ENCODE data around the gene XRCC5.

The XRCC5 gene

DNA sequence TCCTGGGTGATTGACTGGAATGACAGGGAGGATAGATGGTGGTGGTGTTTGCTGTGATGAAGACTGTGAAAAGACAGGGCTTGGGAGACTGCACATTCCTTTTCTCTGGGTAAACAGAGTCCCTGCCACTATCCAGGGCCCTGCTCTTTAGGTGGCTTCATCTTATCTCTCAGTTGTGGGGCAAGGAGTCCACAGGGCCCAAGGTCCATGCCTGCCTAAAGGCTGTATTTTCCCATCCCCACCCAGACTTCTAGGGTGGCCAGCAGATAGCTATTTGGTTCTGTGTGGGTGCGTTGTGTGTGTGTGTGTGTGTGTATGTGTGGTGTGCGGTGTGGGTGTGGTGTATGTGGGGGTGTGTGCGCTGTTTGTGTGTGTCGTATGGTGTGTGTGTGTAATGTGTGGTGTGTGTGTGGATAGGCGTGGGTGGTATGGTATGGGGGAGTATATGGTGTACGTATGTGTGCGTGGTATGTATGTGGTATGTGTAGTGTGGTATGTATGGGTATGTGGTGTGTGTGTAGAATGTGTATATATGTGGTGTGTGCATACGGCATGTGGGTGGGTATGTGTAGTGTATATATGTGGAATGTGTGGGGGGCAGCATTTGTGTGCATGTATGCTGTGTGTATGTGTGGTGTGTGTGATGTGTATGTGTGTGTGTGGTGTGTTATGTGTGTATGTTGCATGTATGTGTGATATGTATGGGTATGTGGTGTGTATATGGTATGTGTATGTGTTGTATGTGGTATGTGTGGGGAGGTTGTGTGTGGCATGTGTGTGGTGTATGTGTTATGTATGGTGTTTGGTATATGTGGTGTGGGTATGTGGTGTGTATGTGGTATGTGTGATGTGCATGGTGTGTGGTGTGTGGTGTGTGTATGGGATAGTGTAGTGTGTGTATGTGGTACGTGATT lies 10.5 kb upstream of the XRCC5 start:
- H2AFZ ChIP-seq (ENCODE audit: insufficient read depth, low read length, poor library complexity): no peak overlapping the region
- H2AK5ac ChIP-seq (ENCODE audit: low read length): no peak overlapping the region
- no peak overlapping the region for H3K4me2 ChIP-seq (ENCODE audit: low read length)
- no peak overlapping the region for H3K4ac ChIP-seq (ENCODE audit: low read depth, low read length)
- H4K8ac ChIP-seq (ENCODE audit: low read depth, low read length): no peak overlapping the region
- no peak overlapping the region for H4K12ac ChIP-seq (ENCODE audit: low read depth, low read length)
- no peaks in the 10 kb centered on the region for H3K27me3 ChIP-seq (ENCODE audit: insufficient read depth, low read length)
- H3K14ac ChIP-seq (ENCODE audit: low read length): no peak overlapping the region
- DNase-seq: no peak
- no peak overlapping the region for H2BK5ac ChIP-seq (ENCODE audit: low read depth, low read length, poor library complexity)
- H3K27ac ChIP-seq (ENCODE audit: low read depth, low read length): no peak overlapping the region
- H3K9ac ChIP-seq (ENCODE audit: low read length): no peak overlapping the region
- no peak overlapping the region for H2BK120ac ChIP-seq (ENCODE audit: insufficient read depth, low read length, poor library complexity)
- no peaks in the 10 kb centered on the region for H3K79me2 ChIP-seq (ENCODE audit: control insufficient read depth, insufficient read depth, low read length, poor library complexity)
- H2BK12ac ChIP-seq (ENCODE audit: low read length): no peak overlapping the region
- H3K36me3 ChIP-seq (ENCODE audit: control insufficient read depth in 1 of 2, insufficient read depth in 2 of 2, low read length in 2 of 2): no peaks in the 10 kb centered on the region
- H3K4me1 ChIP-seq (ENCODE audit: control insufficient read depth in 1 of 2, insufficient read depth in 2 of 2, low read length in 2 of 2): no peaks in the 10 kb centered on the region
- no peak overlapping the region for H4K91ac ChIP-seq (ENCODE audit: low read depth, low read length)
- H3K79me1 ChIP-seq (ENCODE audit: low read length): no peaks in the 10 kb centered on the region
- H3K23ac ChIP-seq (ENCODE audit: low read length): peak overlapping the region; percentile 55
- peak overlapping the region; percentile 54 for H3K4me3 ChIP-seq (ENCODE audit: low read depth, low read length)
- H3K9me3 ChIP-seq (ENCODE audit: insufficient read depth, low read depth, low read length): peaks cover 2% of the 10 kb centered on the region
- WGBS (ENCODE audit: extremely low coverage, insufficient coverage, insufficient read length): 100% methylated on average over 8 of the region's 9 CpGs
- H3K18ac ChIP-seq (ENCODE audit: low read length): no peak overlapping the region

DNA sequence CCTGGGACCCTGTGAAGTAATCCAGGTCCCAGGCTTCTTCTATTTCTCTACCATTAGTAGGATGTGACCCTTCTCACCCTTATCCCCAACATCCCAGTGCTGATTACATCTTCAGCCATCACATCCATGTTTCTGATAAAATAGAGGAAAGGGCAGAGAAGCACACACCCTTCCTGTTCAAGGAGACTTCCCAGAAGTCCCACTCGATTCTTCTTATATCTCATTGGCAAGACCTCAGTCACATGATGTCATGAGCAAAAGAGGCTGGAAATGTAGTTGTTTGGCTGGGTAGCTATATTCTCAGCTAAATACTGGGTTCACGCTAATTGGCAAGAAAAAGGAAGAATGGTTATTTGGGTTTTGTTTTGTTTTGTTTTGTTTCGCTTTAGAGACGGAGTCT lies 8.0 kb upstream of the XRCC5 start:
- Histone ChIP-seq H2BK120ac (ENCODE audit: insufficient read depth, low read length, poor library complexity) (no peak overlapping the region), H3K79me1 (ENCODE audit: low read length) (no peaks in the 10 kb centered on the region), H3K4ac (ENCODE audit: low read depth, low read length) (no peak overlapping the region), H3K27me3 (ENCODE audit: insufficient read depth, low read length) (no peaks in the 10 kb centered on the region), H4K12ac (ENCODE audit: low read depth, low read length) (no peak overlapping the region), H3K4me2 (ENCODE audit: low read length) (no peak overlapping the region), H4K8ac (ENCODE audit: low read depth, low read length) (no peak overlapping the region), H2AK5ac (ENCODE audit: low read length) (no peak overlapping the region), H3K9ac (ENCODE audit: low read length) (no peak overlapping the region), H3K79me2 (ENCODE audit: control insufficient read depth, insufficient read depth, low read length, poor library complexity) (no peaks in the 10 kb centered on the region), H3K4me1 (ENCODE audit: control insufficient read depth in 1 of 2, insufficient read depth in 2 of 2, low read length in 2 of 2) (no peaks in the 10 kb centered on the region), H4K91ac (ENCODE audit: low read depth, low read length) (no peak overlapping the region), H3K23ac (ENCODE audit: low read length) (no peak overlapping the region), H3K27ac (ENCODE audit: low read depth, low read length) (no peak overlapping the region), H3K14ac (ENCODE audit: low read length) (no peak overlapping the region), H3K18ac (ENCODE audit: low read length) (no peak overlapping the region), H2BK5ac (ENCODE audit: low read depth, low read length, poor library complexity) (no peak overlapping the region), H2AFZ (ENCODE audit: insufficient read depth, low read length, poor library complexity) (no peak overlapping the region), H2BK12ac (ENCODE audit: low read length) (no peak overlapping the region), H3K36me3 (ENCODE audit: control insufficient read depth in 1 of 2, insufficient read depth in 2 of 2, low read length in 2 of 2) (no peaks in the 10 kb centered on the region), H3K9me3 (ENCODE audit: insufficient read depth, low read depth, low read length) (peaks cover 2% of the 10 kb centered on the region), H3K4me3 (ENCODE audit: low read depth, low read length) (no peak overlapping the region)
- no peak for DNase-seq
- WGBS (ENCODE audit: extremely low coverage, insufficient coverage, insufficient read length): no CpG with 5 or more reads among the region's 4 CpGs

DNA sequence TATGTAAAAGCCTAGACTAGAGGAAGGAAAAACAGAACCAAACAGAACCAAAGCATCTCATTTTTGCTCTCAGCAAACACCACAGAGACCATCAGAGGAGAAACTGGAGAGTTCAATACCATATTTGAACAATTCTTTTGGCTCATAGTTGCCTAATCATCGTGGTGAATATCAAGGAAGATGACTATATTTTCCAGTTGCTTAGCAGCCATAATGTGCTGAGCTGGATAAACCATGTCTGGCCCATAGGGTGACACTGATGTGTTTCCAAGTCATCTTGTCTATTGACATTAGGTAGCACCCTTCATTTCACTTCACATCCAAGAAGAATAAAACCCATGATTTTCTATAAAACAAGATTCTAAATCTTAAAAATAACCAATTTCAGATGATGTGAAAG lies 5.9 kb upstream of the XRCC5 start:
- no peak overlapping the region for H3K14ac ChIP-seq (ENCODE audit: low read length)
- no peak overlapping the region for H4K91ac ChIP-seq (ENCODE audit: low read depth, low read length)
- no peak overlapping the region for H2AFZ ChIP-seq (ENCODE audit: insufficient read depth, low read length, poor library complexity)
- no peak overlapping the region for H2BK5ac ChIP-seq (ENCODE audit: low read depth, low read length, poor library complexity)
- no peak overlapping the region for H3K4ac ChIP-seq (ENCODE audit: low read depth, low read length)
- H4K12ac ChIP-seq (ENCODE audit: low read depth, low read length): no peak overlapping the region
- no peak overlapping the region for H3K9ac ChIP-seq (ENCODE audit: low read length)
- H2BK12ac ChIP-seq (ENCODE audit: low read length): no peak overlapping the region
- no peak overlapping the region for H3K4me2 ChIP-seq (ENCODE audit: low read length)
- no peak overlapping the region for H3K4me3 ChIP-seq (ENCODE audit: low read depth, low read length)
- H4K8ac ChIP-seq (ENCODE audit: low read depth, low read length): no peak overlapping the region
- no peak overlapping the region for H2BK120ac ChIP-seq (ENCODE audit: insufficient read depth, low read length, poor library complexity)
- H3K27me3 ChIP-seq (ENCODE audit: insufficient read depth, low read length): no peaks in the 10 kb centered on the region
- no peaks in the 10 kb centered on the region for H3K79me2 ChIP-seq (ENCODE audit: control insufficient read depth, insufficient read depth, low read length, poor library complexity)
- H3K4me1 ChIP-seq (ENCODE audit: control insufficient read depth in 1 of 2, insufficient read depth in 2 of 2, low read length in 2 of 2): peaks cover under 1 to 7% of the 10 kb centered on the region in 2 experiments
- no peaks in the 10 kb centered on the region for H3K36me3 ChIP-seq (ENCODE audit: control insufficient read depth in 1 of 2, insufficient read depth in 2 of 2, low read length in 2 of 2)
- DNase-seq: no peak
- H3K79me1 ChIP-seq (ENCODE audit: low read length): peaks cover 2% of the 10 kb centered on the region
- H3K23ac ChIP-seq (ENCODE audit: low read length): no peak overlapping the region
- no peak overlapping the region for H3K27ac ChIP-seq (ENCODE audit: low read depth, low read length)
- WGBS (ENCODE audit: extremely low coverage, insufficient coverage, insufficient read length): no CpG with 5 or more reads among the region's 1 CpG
- H3K18ac ChIP-seq (ENCODE audit: low read length): no peak overlapping the region
- peaks cover 2% of the 10 kb centered on the region for H3K9me3 ChIP-seq (ENCODE audit: insufficient read depth, low read depth, low read length)
- H2AK5ac ChIP-seq (ENCODE audit: low read length): no peak overlapping the region

DNA sequence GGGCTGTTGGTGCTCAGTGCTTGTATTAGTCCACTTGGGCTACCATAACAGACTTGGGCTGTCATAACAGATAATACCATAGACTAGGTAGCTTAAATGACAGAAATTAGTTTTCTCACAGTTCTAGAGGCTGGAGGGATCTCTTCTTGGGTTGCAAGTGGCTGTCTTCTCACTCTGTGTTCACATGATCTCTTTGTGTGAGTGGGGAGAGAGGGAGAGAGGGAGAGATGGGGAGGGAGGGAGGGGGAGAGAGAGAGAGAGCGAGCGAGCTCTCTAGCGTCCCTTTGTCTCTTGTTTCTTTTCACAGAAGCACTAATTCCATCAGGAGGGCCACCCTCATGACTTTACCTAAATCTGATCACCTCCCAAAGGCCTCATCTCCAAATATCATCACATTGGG lies 4.5 kb upstream of the XRCC5 start:
- H3K18ac ChIP-seq (ENCODE audit: low read length): no peak overlapping the region
- peaks cover 5% of the 10 kb centered on the region for H3K79me2 ChIP-seq (ENCODE audit: control insufficient read depth, insufficient read depth, low read length, poor library complexity)
- H3K14ac ChIP-seq (ENCODE audit: low read length): no peak overlapping the region
- H3K4me2 ChIP-seq (ENCODE audit: low read length): no peak overlapping the region
- H2BK5ac ChIP-seq (ENCODE audit: low read depth, low read length, poor library complexity): no peak overlapping the region
- H3K79me1 ChIP-seq (ENCODE audit: low read length): peaks cover 5% of the 10 kb centered on the region
- H3K4ac ChIP-seq (ENCODE audit: low read depth, low read length): no peak overlapping the region
- H3K27me3 ChIP-seq (ENCODE audit: insufficient read depth, low read length): no peaks in the 10 kb centered on the region
- no peak overlapping the region for H2BK120ac ChIP-seq (ENCODE audit: insufficient read depth, low read length, poor library complexity)
- no peak overlapping the region for H4K91ac ChIP-seq (ENCODE audit: low read depth, low read length)
- H4K12ac ChIP-seq (ENCODE audit: low read depth, low read length): no peak overlapping the region
- H3K4me3 ChIP-seq (ENCODE audit: low read depth, low read length): no peak overlapping the region
- no peak overlapping the region for H2AFZ ChIP-seq (ENCODE audit: insufficient read depth, low read length, poor library complexity)
- no peak overlapping the region for H3K23ac ChIP-seq (ENCODE audit: low read length)
- no peaks in the 10 kb centered on the region for H3K9me3 ChIP-seq (ENCODE audit: insufficient read depth, low read depth, low read length)
- no CpG with 5 or more reads among the region's 3 CpGs for WGBS (ENCODE audit: extremely low coverage, insufficient coverage, insufficient read length)
- H4K8ac ChIP-seq (ENCODE audit: low read depth, low read length): no peak overlapping the region
- H3K36me3 ChIP-seq (ENCODE audit: control insufficient read depth in 1 of 2, insufficient read depth in 2 of 2, low read length in 2 of 2): no peaks in the 10 kb centered on the region
- H2AK5ac ChIP-seq (ENCODE audit: low read length): no peak overlapping the region
- no peak for DNase-seq
- H3K9ac ChIP-seq (ENCODE audit: low read length): no peak overlapping the region
- H3K27ac ChIP-seq (ENCODE audit: low read depth, low read length): no peak overlapping the region
- H2BK12ac ChIP-seq (ENCODE audit: low read length): no peak overlapping the region
- H3K4me1 ChIP-seq (ENCODE audit: control insufficient read depth in 1 of 2, insufficient read depth in 2 of 2, low read length in 2 of 2): peaks cover 2 to 10% of the 10 kb centered on the region in 2 experiments
